Nephron (organoid): ENCODE results near the gene PTGES3L.
"Not testable (repeated sequence)": the region's sequence is repeated elsewhere in the genome, so short reads cannot be mapped to it uniquely, and the experiment has no call there.

ENCODE experiments used
- H3K27ac Mint-ChIP-seq, 3 experiments: 2 replicates each; pipeline ENCODE4 v1.8.0; 2020; ENCODE audit warnings: mixed read lengths in 3 of 3, mild to moderate bottlenecking in 2 of 3, moderate library complexity in 1 of 3
- H3K27me3 Mint-ChIP-seq: 2 replicates; pipeline ENCODE4 v1.8.0; 2021; ENCODE audit warnings: low read depth, mild to moderate bottlenecking, moderate library complexity, mixed read lengths
- H3K36me3 Mint-ChIP-seq: 2 replicates; pipeline ENCODE4 v1.8.0; 2020; ENCODE audit warnings: low read depth, mixed read lengths
- H3K4me1 Mint-ChIP-seq: 2 replicates; pipeline ENCODE4 v1.8.0; 2020; ENCODE audit warnings: mixed read lengths
- H3K4me3 Mint-ChIP-seq, 3 experiments: 2 replicates each; pipeline ENCODE4 v1.8.0; 2020; ENCODE audit warnings: mild to moderate bottlenecking in 3 of 3, mixed read lengths in 3 of 3, moderate library complexity in 2 of 3
- H3K9me3 Mint-ChIP-seq: 2 replicates; pipeline ENCODE4 v1.8.0; 2020; ENCODE audit warnings: mixed read lengths
- CTCF ChIP-seq, 3 experiments: fragments of 200-600 bp; sonication (generic); IDR thresholded peaks; one replicate each; pipeline ENCODE4 v1.5.0; 2021; ENCODE audit warnings: antibody characterized with exemption in 3 of 3; ENCODE audit not compliant: unreplicated experiment in 3 of 3

Gene PTGES3L

GRCh38 chr17:42920922-42921321, 59.0 kb downstream of the PTGES3L start:
- H3K27me3 Mint-ChIP-seq: peaks cover 7% of the 10 kb centered on the region
- peaks cover 22% of the 10 kb centered on the region for H3K4me1 Mint-ChIP-seq
- H3K9me3 Mint-ChIP-seq: no peaks in the 10 kb centered on the region
- peak overlapping the region in 1 of 3 experiments; percentile 15 for H3K27ac Mint-ChIP-seq
- no peak for TF ChIP-seq CTCF (IDR thresholded peaks at IDR 0.05; ENCODE audit: unreplicated experiment in 3 of 3)
- H3K4me3 Mint-ChIP-seq: no peak overlapping the region
- no peaks in the 10 kb centered on the region for H3K36me3 Mint-ChIP-seq

- H3K27me3 Mint-ChIP-seq: peaks cover 7% of the 10 kb centered on the region
- no peaks in the 10 kb centered on the region for H3K9me3 Mint-ChIP-seq
- peaks cover 22% of the 10 kb centered on the region for H3K4me1 Mint-ChIP-seq
- peak overlapping the region in 2 of 3 experiments; percentile 15 to 51 for H3K27ac Mint-ChIP-seq
- TF ChIP-seq CTCF (IDR thresholded peaks at IDR 0.05; ENCODE audit: unreplicated experiment in 3 of 3): no peak
- no peak overlapping the region for H3K4me3 Mint-ChIP-seq
- H3K36me3 Mint-ChIP-seq: no peaks in the 10 kb centered on the region
Measured at GRCh38 chr17:42920106-42920900, 59.6 kb downstream of the PTGES3L start.

- H3K36me3 Mint-ChIP-seq, H3K4me3 Mint-ChIP-seq, H3K27me3 Mint-ChIP-seq, H3K9me3 Mint-ChIP-seq: not testable (repeated sequence)
- Mint-ChIP-seq H3K4me1 (peaks cover 22% of the 10 kb centered on the region), H3K27ac (peak overlapping the region in 2 of 3 experiments; percentile 66 to 67)
Measured at GRCh38 chr17:42919522-42920077, 60.3 kb downstream of the PTGES3L start.

GRCh38 chr17:42918902-42919521, 60.9 kb downstream of the PTGES3L start:
- Mint-ChIP-seq H3K9me3 (no peaks in the 10 kb centered on the region), H3K27me3 (peaks cover 7% of the 10 kb centered on the region), H3K4me3 (no peak overlapping the region), H3K27ac (peak overlapping the region; percentile 15 to 67 (median 66)), H3K4me1 (peaks cover 22% of the 10 kb centered on the region), H3K36me3 (no peaks in the 10 kb centered on the region)
- no peak for TF ChIP-seq CTCF (IDR thresholded peaks at IDR 0.05; ENCODE audit: unreplicated experiment in 3 of 3)
